PC-9 (cell line): ENCODE data around the gene ZFR2. TPM values are rescaled to one million over a fixed set of nuclear protein-coding genes. Genes with fewer than 3 reads are reported as not detected.

Experiments used
- BruUV-seq: library from RNA; stranded (reverse); fragments of 400-500 nt; replicated peaks from 2 replicates; lab custom pipeline; 2021; lab: Mats Ljungman, UMichigan
- CTCF ChIA-PET: fragments of 300-600 bp; sonication (Branson Sonifier 250); formaldehyde crosslinking; loops from one replicate; lab custom pipeline; 2022; ENCODE audit warnings: antibody characterized with exemption; lab: Charles Lee
- POLR2A ChIA-PET: fragments of 300-600 bp; sonication (Branson Sonifier 250); formaldehyde crosslinking; loops from one replicate; lab custom pipeline; 2022; ENCODE audit warnings: antibody characterized with exemption; ENCODE audit not compliant: unreplicated experiment; lab: Charles Lee
- DNase-seq, 2 experiments: peaks; one replicate each; pipeline versions ENCODE4 v3.0.0 to v3.0.0-alpha.2; 2015 to 2022; ENCODE audit warnings: mixed read lengths in 1 of 2
- H2AFZ ChIP-seq: fragments of 200-600 bp; sonication (generic); 2 replicates; pipeline ENCODE4 v1.8.1; 2017; ENCODE audit warnings: antibody characterized with exemption
- H3F3A ChIP-seq: fragments of 200-600 bp; sonication (generic); 2 replicates; pipeline ENCODE4 v1.8.1; 2017; ENCODE audit warnings: antibody characterized with exemption, mild to moderate bottlenecking, low read depth; ENCODE audit not compliant: insufficient read depth
- H3K27ac ChIP-seq: fragments of 200-600 bp; sonication (generic); 2 replicates; pipeline ENCODE4 v1.6.1; 2016; ENCODE audit warnings: mixed run types
- H3K27me3 ChIP-seq: fragments of 200-600 bp; sonication (generic); 2 replicates; pipeline ENCODE4 v1.6.1; 2016; ENCODE audit warnings: low read depth, mixed run types; ENCODE audit not compliant: insufficient read depth
- H3K36me3 ChIP-seq: fragments of 200-600 bp; sonication (generic); 2 replicates; pipeline ENCODE4 v1.6.1; 2016; ENCODE audit warnings: low read depth, mixed run types
- H3K4me1 ChIP-seq: fragments of 200-600 bp; sonication (generic); replicated peaks from 2 replicates; pipeline ENCODE4 v1.6.1; 2016; ENCODE audit warnings: mixed run types; ENCODE audit not compliant: insufficient read depth
- H3K4me2 ChIP-seq: fragments of 200-600 bp; sonication (generic); 2 replicates; pipeline ENCODE4 v1.6.1; 2017; ENCODE audit warnings: mixed run types
- H3K4me3 ChIP-seq: fragments of 200-600 bp; sonication (generic); 2 replicates; pipeline ENCODE4 v1.6.1; 2016; ENCODE audit warnings: mixed run types
- H3K79me2 ChIP-seq: fragments of 200-600 bp; sonication (generic); 2 replicates; pipeline ENCODE4 v1.6.1; 2017; ENCODE audit warnings: low read depth, mixed run types
- H3K9me2 ChIP-seq: fragments of 200-600 bp; sonication (generic); 2 replicates; pipeline ENCODE4 v1.8.1; 2017; ENCODE audit warnings: mild to moderate bottlenecking; ENCODE audit not compliant: insufficient read depth
- H3K9me3 ChIP-seq: fragments of 200-600 bp; sonication (generic); 2 replicates; pipeline ENCODE4 v1.8.1; 2016; ENCODE audit warnings: low read depth; ENCODE audit not compliant: insufficient read depth
- H4K20me1 ChIP-seq: fragments of 200-600 bp; sonication (generic); 2 replicates; pipeline ENCODE4 v1.8.1; 2017; ENCODE audit not compliant: insufficient read depth
- EZH2 ChIP-seq: fragments of 200-600 bp; sonication (generic); IDR thresholded peaks from 2 replicates; pipeline ENCODE4 v1.8.0; 2017; ENCODE audit warnings: antibody characterized with exemption, low read depth
- intact Hi-C: fragments of 100-400 bp; cut with micrococcal nuclease; formaldehyde crosslinking; loops from one replicate; pipeline ENCODE4 v1.10.0; 2022; ENCODE audit not compliant: unreplicated experiment
- total RNA-seq: library from RNA; stranded (reverse); gene quantifications from 2 replicates; pipeline ENCODE4 v1.2.3, GENCODE V29; 2021
- TF ChIP-seq, protein P1 (sequence below): fragments of 200-600 bp; sonication (generic); conservative IDR thresholded peaks from 2 replicates; pipeline ENCODE4 v1.6.1; 2017; ENCODE audit warnings: mixed run types, antibody characterized with exemption, mild to moderate bottlenecking, moderate library complexity

ZFR2 gene
- total RNA-seq, 1 experiment from 2014 or later, result not detected

DNA sequence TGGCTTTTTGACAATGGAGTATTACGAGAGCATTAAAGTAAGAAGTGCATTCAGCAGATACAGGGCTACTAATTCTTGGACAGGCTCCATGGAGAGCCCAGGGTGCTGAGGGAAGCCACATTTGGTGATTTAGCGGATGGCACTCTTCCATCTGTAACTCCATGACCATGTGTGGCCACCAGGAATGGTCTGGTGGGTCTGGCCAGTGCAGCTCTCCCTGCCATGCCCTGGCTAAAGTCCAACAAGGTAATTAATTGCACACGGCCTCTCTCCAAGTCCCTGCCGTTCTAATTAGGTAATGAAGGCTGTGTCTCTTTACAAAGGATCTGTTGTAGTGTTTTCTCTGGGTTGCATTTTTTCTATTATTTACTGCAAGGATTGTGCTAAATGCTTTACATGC is 4.3 kb upstream of the ZFR2 start:
- H3K36me3 ChIP-seq, result no peaks in the 10 kb centered on the region

DNA sequence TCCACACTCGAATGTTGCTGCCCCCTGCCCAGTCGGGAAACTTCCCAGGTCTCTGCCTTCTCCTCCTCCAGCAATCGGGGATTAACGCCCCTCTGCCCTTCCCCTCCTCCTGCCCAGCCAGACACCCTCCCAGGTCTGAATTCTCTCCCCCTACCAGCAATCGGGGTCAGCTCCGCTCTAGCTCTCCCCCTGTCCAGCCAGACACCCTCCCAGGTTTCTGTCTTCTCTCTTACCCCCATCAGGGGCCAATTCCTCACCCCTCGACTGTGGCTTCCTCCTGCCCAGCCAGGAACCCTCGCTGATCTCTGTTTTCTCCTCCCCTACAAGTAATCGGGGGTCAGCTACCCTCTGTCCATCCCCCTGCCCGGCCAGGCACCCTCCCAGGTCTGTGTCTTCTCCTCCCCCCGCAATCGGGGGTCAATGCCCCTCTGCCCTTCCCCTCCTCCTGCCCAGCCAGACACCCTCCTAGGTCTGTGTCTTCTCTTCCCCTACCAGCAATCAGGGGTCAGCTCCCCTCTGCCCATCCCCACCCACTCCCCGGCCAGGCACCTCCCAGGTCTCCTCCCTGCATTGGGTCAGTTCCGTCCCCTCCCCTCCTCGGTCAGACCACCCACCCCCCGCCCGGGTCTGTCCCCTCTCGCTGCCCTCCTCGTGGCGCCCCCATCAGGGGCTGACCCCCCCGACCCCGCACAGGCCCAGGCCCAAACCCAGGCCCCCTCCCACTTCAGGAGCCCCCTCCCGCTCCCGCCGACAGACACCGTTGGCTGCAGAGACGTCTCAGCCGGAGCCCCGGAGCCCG is 668 bp downstream of the ZFR2 start:
- Histone ChIP-seq H3K36me3 (no peaks in the 10 kb centered on the region), H3K4me3 (no peak overlapping the region), H3K9me2 (no peaks in the 10 kb centered on the region), H3K27ac (no peak overlapping the region), H3K9me3 (no peaks in the 10 kb centered on the region), H4K20me1 (no peaks in the 10 kb centered on the region), H3F3A (0 out of 2 replicates have a peak, but pooled peaks cover 3% of the 10 kb centered on the region), H3K4me1 (no peaks in the 10 kb centered on the region), H3K4me2 (no peak overlapping the region), H2AFZ (no peak overlapping the region), H3K79me2 (no peaks in the 10 kb centered on the region), H3K27me3 (peaks cover 50% of the 10 kb centered on the region)
- intact Hi-C loops, result no loop called here
- no TSS peak for BruUV-seq
- no peak for DNase-seq
- ChIA-PET POLR2A (no interaction called here), CTCF (no interaction called here)
- TF ChIP-seq EZH2, result no peak
- TF ChIP-seq, protein P1, sequence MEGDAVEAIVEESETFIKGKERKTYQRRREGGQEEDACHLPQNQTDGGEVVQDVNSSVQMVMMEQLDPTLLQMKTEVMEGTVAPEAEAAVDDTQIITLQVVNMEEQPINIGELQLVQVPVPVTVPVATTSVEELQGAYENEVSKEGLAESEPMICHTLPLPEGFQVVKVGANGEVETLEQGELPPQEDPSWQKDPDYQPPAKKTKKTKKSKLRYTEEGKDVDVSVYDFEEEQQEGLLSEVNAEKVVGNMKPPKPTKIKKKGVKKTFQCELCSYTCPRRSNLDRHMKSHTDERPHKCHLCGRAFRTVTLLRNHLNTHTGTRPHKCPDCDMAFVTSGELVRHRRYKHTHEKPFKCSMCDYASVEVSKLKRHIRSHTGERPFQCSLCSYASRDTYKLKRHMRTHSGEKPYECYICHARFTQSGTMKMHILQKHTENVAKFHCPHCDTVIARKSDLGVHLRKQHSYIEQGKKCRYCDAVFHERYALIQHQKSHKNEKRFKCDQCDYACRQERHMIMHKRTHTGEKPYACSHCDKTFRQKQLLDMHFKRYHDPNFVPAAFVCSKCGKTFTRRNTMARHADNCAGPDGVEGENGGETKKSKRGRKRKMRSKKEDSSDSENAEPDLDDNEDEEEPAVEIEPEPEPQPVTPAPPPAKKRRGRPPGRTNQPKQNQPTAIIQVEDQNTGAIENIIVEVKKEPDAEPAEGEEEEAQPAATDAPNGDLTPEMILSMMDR, result no peak

More for the DNA sequence above, 4.3 kb upstream of the ZFR2 start:
- Histone ChIP-seq H4K20me1 (no peaks in the 10 kb centered on the region), H3K27ac (no peak overlapping the region), H3K9me2 (no peaks in the 10 kb centered on the region), H3K9me3 (no peaks in the 10 kb centered on the region), H3K79me2 (no peaks in the 10 kb centered on the region), H2AFZ (no peak overlapping the region), H3K4me1 (no peaks in the 10 kb centered on the region), H3K4me2 (no peak overlapping the region), H3K27me3 (peaks cover 12% of the 10 kb centered on the region), H3F3A (no peaks in the 10 kb centered on the region), H3K4me3 (no peak overlapping the region)
- no TSS peak for BruUV-seq
- CTCF ChIA-PET, result no interaction called here
- no peak for TF ChIP-seq EZH2
- TF ChIP-seq, protein P1, result no peak
- POLR2A ChIA-PET, result no interaction called here
- no peak for DNase-seq
- intact Hi-C loops, result no loop called here

DNA sequence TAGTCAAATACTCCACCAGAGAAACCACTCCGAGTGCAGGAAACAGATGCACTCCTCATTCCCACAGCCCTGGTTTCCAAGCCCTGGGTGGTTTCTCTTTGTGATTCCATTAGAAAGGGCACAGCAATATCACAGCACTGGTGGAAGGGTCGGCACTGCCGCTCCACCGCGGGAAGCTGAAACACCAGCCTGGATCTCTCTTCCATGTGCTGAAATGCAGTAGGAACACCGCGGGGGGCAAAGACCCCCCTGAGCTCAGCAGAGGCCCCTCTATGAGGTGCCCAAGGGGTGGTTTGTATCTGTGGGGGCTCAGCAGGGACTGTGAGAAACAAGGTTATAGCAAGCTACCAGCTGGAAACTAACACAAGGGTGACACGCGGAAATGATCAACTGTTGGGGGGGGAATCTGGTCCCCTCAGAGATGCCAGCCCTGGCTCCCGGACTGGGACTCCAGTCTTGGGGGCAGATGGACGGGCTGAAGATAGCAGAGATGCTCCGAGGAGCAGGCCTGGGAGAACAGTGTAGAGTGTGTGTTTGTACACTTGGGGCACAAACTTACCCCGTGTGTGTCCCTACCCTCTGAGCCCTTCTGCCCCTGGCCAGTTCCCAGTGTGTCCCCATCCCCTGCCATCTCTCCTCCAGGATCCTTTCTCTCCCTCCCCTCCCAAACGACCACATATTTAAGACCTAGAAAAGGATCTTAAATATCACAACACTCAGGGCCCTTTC is 1.8 kb downstream of the ZFR2 start:
- no peak overlapping the region for H2AFZ ChIP-seq
- no peaks in the 10 kb centered on the region for H3K9me3 ChIP-seq
- no peak overlapping the region for H3K27ac ChIP-seq
- no peaks in the 10 kb centered on the region for H3K36me3 ChIP-seq
- H3K9me2 ChIP-seq, result no peaks in the 10 kb centered on the region
- H3K4me1 ChIP-seq, result no peaks in the 10 kb centered on the region
- no peak overlapping the region for H3K4me3 ChIP-seq
- TF ChIP-seq, protein P1, result no peak
- TF ChIP-seq EZH2, result no peak
- intact Hi-C loops, result no loop called here
- no peak for DNase-seq
- H3F3A ChIP-seq, result 0 out of 2 replicates have a peak, but pooled peaks cover 3% of the 10 kb centered on the region
- no peak overlapping the region for H3K4me2 ChIP-seq
- H3K79me2 ChIP-seq, result no peaks in the 10 kb centered on the region
- ChIA-PET CTCF (no interaction called here), POLR2A (no interaction called here)
- no peaks in the 10 kb centered on the region for H4K20me1 ChIP-seq
- H3K27me3 ChIP-seq, result peaks cover 54% of the 10 kb centered on the region
- no TSS peak for BruUV-seq
